Fibroblast of gingiva (primary cell): ENCODE data around the gene PLPP3.
"Not testable (repeated sequence)": the region's sequence is repeated elsewhere in the genome, so short reads cannot be mapped to it uniquely, and the experiment has no call there.

ENCODE experiments used
- DNase-seq: peaks from one replicate; pipeline ENCODE4 v3.0.0-alpha.2; 2011; ENCODE audit warnings: low read depth

The PLPP3 gene

DNA sequence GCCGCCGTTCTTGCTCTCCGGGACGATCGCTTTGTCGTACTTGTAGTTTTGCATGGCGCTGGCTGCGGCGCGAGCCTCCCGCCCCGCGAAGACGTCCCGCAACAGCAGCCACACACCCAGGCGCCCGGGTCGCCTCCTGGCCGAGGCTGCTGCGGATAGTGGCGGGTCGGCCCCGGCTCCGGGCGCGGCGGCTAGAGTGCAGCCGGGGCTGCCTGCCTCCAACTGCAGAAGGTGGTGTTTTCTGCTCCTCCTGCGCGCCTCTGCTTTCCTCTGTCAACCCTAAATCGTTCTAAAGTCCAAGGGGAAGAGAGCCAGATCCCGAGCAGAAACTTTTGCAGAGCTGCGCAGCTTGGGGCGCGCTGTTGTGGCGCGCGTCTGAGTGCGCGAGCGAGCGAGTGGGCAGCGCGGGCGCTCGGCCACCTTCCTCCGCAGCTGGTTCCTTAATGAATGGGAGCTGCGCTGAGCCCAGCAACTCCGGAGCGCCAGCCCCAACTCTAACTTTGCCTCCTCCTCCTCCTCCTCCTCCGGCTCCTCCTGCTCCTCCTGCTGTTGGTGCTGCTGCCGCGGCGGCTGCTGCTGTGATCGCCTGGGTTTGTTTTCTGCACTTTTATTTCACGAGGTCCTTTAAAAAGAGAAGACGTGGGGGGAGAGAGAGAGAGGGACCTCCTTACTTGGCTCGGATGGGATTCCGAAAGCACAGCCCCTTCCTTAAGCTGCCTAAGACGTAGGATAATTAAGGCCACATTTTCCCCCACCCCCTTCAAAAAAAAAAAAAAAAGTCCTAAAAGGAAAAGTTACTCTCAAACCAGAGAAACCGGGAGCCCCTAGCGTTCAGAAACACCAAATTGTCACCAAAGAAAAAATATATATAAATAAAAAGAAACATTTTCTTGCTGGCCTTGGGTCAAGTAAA, at the start of gene PLPP3:
PLPP3 (minus strand) TSS at position 601 of the 913 bp plus-strand sequence; CDS start at position 54, 547 bp downstream.
- DNase-seq: peak; percentile 100

DNA sequence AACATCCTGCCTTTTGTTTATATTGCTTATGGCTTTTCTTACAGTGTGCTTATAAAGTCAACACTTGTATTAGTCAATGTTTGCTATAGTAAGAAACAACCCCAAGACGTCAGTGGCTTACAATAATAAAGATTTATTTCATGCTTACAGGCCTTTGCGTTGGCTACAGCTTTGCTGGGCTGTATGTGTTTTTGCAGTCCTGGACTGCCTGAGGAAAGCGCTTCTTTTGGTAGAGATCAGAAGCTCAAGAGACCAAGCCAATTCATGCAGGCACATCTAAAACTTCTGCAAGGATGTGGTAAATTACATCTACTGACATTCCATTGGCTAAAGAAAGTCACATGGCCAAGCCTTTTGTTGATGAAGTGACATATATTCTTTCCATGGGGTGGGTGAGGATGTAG, 48.3 kb upstream of the PLPP3 start:
- no peak for DNase-seq

DNA sequence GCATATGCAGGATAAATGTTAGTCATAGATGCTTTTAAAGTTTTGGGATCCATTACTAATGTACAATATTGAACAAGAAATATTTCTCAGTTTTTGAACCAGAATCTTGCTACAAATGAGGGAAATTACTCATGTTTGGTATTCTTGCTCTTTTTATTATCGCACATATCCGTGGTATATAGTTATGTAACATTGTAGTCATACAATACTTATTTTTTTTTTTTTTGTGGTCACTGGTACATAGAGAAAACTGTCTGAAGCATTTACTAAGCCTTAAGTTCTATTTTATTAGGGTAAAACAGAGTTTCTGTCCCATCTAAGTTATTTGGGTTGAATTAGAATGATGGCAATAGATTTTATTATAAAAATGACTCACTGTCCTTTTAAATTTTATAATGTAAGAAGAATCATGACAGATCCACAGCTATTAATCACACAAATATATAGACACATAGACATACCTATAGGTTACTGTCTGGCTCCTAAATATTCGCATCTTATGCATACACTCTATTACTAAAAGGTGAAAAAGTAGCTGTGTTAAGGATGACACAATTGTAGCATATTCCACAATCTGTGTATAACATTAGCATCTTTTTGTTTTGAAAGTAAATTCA, 47.8 kb upstream of the PLPP3 start:
- no peak for DNase-seq

DNA sequence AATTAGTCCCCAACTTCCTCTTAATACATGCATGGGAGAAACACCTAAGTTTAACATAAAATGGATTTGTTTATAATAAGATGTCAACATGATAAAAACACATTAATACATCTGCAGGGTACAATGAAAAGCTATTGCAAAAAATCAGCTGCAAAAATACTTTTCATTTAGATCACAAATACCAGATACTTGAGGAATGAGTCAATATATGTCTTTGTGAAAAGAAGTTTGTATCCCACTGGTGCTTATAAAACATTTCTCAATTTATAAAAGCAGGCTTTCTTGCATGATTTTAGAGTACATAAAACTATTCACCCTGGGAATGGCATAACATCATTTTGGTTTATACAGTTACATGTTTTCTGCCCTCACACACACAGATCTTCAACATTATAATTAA, 47.2 kb upstream of the PLPP3 start:
- DNase-seq: peak; percentile 49

DNA sequence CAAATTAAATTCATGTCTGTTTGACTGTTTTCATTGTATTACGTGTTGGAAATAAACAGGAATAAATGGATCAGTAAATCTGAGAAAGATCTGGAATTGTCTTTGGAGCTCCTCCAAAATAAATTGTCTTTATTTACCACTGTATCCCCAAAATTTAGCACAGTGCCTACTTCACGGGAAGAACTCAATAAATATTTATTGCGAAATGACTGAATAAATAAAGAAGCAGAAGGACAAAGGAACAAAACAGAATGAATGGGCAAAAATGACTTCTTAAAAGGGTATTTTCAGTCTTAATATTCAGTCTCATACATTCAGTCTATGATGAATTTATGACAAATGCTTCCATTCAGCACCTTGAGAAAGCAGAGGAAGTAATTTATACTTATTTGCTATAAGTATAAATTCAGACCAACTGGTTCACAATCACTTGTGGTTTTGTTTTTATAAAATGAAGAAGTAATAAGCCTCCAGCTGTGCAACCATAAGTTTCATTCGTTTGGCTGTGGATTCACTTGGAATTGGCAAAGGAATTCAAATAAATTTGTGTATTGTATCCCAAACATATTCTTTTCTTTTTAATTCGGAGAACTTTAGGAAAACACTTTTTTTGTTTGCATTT, 46.6 kb upstream of the PLPP3 start:
- no peak for DNase-seq

DNA sequence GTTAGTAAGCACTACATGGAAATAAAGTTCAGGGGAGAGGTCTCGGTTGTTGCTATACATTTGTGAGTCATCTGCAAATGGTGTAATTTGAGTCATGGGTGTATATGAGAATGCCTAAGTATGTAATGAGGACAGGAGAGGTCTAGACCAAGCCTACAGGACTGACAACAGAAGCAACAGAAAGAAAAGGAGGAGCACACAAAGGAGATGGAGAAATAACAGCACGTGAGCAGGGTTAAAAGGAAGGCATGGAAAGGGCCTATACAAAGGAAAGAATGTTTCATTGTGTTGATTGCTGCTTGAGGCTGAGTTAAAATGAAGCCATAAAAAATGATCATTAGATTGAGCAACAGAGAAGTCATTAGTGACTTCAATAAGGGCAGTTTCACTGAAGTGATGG, 37.8 kb upstream of the PLPP3 start:
- DNase-seq: no peak

DNA sequence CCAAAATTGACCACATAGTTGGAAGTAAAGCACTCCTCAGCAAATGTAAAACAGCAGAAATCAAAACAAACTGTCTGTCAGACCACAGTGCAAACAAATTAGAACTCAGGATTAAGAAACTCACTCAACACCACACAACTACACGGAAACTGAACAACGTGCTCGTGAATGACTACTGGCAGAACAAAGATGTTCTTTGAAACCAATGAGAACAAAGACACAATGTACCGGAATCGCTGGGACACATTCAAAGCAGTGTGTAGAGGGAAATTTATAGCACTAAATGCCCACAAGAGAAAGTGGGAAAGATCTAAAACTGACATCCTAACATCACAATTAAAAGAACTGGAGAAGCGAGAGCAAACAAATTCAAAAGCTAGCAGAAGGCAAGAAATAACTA, 31.4 kb upstream of the PLPP3 start:
- not testable (repeated sequence) for DNase-seq

DNA sequence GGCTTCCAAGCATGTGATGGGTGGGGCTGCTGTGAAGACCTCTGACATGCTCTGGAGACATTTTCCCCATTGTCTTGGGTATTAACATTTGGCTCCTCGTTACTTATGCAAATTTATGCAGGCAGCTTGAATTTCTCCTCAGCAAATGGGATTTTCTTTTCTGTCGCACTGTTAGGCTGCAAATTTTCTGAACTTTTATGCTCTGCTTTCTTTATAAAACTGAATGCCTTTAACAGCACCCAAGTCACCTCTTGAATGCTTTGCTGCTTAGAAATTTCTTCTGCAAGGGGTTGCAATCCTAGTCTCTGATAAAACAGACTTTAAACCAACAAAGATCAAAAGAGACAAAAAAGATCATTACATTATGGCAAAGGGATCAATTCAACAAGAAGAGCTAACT, 30.7 kb upstream of the PLPP3 start:
- not testable (repeated sequence) for DNase-seq

DNA sequence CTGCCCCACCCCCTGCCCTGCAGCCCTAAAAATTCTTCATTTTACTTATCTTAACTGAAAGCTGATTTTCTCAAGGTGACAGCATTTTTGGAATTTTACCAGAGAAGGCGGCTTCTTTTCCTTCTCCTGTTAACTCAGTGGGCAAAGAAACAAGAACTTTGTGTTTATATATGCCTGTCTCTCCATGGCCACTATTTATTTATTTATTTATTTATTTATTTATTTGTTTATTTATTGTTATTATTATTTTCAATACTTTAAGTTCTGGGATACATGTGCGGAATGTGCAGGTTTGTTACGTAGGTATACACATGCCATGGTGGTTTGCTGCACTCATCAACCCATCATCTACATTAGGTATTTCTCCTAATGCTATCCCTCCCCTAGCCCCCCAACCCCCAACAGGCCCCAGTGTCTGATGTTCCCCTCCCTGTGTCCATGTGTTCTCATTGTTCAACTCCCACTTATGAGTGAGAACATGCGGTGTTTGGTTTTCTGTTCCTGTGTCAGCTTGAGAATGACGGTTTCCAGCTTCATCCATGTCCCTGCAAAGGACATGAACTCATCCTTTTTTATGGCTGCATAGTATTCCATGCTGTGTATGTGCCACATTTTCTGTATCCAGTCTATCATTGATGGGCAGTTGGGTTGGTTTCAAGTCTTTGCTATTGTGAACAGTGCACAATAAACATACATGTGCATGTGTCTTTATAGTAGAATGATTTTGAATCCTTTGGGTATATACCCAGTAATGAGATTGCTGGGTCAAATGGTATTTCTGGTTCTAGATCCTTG, 16.2 kb upstream of the PLPP3 start:
- DNase-seq: not testable (repeated sequence)

DNA sequence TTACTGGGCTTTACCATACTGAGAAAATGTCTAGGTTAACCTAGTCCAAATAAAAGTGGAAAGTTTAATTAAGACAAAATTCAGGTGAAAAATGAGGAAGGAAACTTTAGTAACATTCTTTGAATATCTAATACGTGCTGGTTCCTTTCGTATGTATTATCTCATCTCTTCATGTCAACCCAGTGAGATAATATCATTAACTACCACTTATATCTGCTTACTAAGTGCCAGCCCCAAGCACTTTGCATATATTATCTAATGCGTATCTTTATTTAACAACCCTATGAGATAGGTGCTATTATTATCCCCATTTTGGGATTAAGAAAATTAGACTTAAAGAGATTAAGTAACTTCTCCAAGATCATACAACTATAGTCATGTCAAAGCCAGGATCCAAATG, 12.5 kb upstream of the PLPP3 start:
- DNase-seq: no peak

DNA sequence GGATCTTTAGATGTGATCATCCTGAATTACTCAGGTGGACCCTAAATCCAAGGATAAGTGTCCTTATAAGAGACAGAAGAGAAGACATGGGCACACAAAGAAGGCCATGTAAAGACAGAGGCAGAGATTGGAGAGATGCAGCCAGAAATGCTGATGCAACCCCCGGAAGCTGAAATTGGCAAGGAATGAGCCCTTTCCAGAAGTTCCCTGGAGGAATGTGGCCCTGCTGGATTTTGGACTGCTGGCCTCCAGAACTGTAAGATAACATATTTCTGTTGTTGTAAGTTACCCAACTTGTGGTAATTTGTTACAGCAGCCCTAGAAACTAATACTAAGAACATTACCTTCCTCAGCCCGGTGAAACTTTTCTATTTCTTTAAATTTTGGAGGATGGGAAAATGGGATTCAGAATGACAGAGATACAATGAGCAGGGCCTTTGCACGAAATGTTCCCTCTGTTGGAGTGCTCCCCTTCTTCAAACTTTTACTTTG, 11.2 kb upstream of the PLPP3 start:
- DNase-seq: peak; percentile 62

DNA sequence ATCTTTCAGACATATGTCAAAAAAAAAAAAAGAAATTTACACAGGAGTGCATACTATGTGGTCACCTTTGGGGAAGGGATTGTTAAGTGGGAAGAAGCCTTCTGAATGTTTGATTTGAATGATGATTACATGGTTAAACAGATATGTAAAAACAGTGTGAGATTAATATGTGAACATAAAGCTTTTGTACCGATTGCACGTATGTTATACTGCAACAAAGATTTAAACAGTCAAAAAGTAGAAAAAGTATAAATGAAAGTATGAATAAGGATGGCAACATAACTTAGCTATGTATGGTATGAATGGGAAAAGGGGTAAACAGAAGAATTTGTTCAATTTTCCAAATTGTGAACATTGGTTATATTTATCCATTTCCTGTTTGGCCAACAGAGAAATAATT, 10.0 kb upstream of the PLPP3 start:
- DNase-seq: no peak

DNA sequence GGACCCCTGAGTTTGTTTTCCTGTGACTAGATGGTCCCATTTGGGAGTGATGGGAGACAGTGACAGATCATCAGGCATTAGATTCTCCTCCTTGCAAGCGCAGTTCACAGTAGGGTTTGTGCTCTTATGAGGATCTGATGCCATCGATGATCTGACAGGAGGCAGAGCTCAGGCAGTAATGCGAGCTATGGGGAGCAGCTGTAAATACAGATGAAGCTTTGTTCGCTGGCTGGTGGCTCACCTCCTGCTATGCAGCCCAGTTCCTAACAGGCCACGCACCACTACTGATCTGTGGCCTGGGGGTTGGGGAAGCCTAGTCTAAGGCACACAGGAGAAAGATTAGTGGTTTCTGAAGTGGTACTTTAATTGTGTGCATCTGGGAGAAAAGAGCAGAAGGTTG, 7.1 kb upstream of the PLPP3 start:
- DNase-seq: no peak

DNA sequence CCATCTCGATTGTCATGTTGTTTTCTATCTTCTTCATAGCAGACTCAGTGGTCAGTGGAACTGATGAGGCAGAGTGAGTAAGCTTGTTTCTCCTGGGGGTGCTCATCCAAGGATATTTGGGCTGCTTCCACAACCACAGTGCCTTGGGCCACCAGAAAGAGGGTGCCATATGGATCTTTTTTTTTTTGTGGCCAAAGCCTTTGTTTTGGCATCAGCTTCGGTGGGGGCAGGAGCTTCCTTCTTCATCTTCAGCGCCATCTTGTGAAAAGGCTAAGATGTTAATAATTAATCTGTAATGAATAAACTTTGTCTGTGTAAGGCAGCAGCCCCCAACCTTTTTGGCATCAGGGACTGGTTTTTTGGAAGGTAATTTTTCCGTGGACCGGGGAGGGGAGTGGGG, 6.6 kb upstream of the PLPP3 start:
- no peak for DNase-seq

DNA sequence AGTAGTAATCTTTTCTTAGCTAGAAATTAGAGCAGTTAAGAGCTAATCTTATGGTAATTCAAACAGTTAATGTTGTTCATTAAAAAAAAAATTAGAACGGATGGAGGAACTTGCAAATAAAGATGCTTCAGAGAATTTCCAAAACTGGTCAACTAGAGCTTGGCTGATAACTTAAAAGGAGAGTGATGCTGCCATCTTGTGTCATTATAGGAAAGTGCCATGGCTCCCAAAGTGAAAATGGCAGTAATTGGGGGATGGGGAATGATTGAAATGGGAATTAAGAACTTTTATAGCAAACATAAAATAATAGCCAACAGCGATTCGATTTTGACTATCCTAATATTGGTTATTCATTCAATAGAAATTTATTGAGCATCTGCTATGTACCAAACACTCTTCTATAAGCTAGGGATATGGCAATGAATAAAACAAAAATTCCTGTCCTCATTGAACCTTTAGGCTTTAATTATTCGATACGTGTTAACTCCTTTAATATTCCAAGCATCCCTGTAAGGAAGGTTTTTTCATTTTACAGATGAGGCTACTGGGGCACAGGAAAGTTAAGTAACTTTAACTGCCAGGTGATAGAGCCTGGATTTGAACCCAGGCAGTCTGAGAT, 5.7 kb upstream of the PLPP3 start:
- DNase-seq: peak; percentile 66

DNA sequence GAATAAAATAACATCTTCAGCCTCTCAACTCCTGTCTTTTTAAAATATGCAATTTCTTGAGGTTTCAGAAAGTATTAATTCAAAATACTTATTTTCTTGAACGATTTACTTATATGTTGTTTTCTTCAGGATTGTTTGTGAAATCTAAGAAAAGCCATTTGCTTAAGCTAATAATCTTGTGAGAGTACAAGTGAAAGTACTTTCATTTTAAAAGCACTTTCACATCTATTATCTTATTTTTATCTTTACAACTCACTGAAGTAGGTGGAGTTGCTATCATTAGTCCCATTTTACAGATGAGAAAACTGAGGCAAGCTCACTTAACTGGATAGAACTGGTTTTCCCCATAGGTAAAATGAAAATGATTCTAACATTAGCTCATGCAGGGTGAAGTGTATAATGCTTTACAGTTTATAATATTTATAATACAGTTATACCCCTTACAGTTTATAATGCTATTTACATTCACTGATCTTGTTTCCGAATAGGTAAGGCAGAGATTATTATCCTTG, 4.7 kb upstream of the PLPP3 start:
- no peak for DNase-seq

DNA sequence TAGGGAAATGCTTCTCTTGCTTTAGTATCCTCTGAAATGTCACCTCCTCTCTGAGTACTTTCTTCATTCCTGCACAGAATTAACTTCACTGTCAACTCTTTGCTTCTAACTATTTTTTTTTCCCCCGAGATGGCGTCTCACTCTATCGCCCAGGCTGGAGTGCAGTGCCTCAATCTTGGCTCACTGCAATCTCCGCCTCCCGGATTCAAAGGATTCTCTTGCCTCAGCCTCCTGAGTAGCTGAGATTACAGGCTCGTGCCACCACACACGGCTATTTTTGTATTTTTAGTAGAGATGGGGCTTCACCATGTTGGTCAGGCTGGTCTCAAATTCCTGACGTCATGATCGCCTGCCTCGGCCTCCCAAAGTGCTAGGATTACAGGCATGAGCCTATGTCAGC, 1.4 kb upstream of the PLPP3 start:
- DNase-seq: no peak

DNA sequence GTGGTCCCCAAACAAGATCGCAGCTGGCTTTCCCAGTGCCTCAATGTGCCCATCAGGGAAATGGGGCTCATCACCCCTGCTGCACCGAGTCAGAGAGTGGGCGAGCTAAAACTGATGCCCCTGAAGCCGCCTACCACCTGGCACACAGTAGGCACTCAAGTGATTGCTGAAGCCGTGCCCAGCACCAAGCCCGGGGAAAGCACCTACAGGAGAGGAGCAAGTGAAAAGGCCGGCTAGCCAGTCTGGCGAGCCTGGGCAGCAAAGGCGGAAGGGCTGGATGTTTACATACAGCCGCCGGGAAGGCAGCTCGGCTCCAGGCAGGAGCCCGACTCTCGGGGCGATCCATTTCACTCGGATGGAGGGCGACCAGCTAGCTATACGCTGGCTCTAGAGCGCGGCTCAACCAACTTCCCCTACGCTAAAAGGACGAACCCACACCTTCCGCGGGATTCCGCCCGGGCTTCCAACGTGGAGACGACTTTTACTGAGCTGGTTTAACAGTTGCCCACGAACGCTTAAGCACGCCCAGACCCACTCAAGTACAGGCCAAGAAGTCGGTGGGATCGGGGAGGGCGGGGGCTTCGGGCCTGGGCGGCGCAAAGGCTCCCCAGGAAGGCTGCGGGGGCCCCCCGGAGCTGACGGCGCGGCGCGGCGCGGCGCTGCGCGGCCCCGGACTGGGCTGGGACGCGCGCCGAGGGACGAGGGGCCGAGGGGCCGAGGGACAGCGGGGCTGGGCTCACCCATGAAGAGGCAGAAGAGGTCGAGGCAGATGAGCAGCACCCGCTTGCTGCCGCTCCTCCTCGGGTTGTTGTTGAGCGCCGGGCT, 1.0 kb downstream of the PLPP3 start:
- DNase-seq: no peak

DNA sequence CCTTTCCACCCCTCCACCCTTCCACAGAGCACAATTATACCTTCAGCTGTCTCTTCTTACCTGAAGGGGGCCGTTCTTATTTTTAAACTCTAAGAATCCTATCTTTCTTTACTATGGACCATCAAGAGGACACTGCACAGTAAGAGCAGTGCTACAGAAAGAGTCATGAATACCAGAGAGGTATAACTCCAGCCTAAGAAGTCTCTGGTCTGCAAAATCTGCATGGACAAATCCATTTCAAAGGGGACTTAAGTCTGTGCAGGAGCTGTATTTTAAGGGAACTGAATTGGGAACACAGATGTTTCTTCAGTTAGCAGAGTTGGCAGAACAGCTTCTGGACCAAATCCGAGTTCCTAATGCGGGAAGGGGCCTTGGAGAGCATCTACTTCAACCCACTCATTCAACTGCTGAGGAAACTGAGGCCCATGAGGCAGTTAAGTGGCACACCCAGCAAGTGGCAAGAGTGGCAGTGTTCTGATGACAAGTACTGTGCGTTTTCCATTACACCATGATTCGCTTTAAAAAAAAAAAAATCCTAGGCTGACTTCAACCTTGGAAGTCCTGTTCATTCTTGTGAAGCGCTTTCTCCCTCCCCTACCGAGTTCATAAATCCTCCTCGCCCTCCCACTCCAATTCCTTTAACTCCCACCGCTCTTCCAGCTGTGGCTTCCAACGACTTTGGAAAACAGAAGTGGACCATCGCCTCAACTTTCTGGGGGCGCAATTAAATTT, 1.8 kb downstream of the PLPP3 start:
- DNase-seq: no peak

DNA sequence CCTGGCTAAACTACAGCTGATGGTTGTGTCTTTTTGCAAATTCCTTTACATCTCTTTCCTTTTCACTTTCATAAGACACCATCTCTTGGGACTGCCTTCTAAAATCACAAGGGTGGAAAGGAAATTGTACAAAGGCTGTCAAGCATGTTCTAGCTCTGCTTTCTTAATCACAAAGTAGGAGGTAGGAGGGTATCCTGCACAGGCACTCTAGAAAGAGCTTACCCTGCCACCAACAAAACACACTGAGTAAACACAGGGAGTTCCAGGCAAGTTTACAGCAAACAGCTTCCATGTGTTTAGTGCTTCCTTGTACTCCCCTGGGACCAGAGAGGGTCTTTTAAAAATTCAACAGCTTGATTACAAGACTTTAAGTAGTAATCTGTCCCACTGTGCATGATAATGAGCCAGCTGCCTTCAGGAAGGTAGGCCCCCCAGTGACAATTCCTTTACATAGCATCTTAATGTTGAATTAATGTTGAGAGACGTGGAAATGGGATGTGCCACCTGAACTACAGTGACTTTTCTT, 2.4 kb downstream of the PLPP3 start:
- peak; percentile 41 for DNase-seq
